NCI-H1694 treated with DMSO at 0.1 percent for 48 hours (cell line): ENCODE data around the gene C22orf23.
"Not testable (repeated sequence)": the region's sequence is repeated elsewhere in the genome, so short reads cannot be mapped to it uniquely, and the experiment has no call there.

Source experiments
- DNase-seq: peaks from one replicate; lab custom pipeline; 2025; lab: John Stamatoyannopoulos, UW

C22orf23 gene

DNA sequence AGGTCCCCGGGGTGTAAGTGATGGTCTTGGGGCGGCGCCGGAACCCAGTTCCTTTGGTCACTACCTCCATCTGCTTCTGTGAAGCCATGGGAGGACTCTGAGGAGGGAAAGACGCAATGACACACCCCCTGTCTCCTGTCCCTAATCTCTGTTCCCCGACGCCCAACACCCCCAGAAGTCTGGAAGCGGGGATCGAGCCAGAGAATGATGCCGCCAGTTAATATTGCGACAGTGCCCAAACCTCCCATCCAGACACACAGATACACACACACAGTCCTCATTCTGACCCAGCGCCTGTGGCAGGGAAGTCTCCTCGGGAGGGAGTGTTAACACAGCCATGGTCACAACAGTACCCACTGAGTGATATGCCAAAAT lies 352 bp downstream of the C22orf23 start:
- DNase-seq = no peak

DNA sequence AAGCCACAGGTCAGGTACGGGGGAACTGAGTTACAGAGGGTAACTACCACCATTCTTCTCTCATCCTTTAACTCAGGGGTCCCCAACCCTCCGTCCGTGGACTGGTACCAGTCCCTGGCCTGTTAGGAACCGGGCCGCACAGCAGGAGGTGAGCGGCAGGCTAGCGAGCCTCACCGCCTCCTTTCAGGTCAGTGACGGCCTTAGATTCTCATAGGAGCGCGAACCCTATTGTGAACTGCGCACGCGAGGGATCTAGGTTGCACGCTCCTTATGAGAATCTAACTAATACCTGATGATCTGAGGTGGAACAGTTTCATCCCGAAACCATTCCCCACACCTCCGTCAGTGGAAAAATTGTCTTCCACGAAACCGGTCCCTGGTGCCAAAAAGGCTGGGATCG lies 772 bp downstream of the C22orf23 start:
- DNase-seq = not testable (repeated sequence)

- DNase-seq = no peak
These were observed 2.1 kb downstream of the C22orf23 start for GRCh38 chr22:37951305-37951704.

GRCh38 chr22:37947142-37947795 lies 6.1 kb downstream of the C22orf23 start:
- not testable (repeated sequence) for DNase-seq

DNA sequence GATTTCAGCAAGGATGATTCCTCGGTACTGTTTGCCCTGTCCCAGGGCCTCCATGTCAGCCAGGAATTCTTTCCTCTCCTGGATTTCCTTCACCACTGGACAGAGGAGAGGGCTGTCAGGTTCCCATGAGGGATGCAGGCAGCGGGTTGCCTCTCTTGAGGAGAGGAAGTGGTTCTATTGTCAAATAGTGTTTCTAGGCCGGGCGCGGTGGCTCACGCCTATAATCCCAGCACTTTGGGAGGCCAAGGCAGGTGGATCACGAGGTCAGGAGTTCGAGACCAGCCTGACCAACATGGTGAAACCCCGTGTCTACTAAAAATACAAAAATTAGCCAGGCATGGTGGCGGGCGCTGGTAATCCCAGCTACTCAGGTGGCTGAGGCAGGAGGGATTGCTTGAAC lies 9.0 kb downstream of the C22orf23 start:
- not testable (repeated sequence) for DNase-seq

DNA sequence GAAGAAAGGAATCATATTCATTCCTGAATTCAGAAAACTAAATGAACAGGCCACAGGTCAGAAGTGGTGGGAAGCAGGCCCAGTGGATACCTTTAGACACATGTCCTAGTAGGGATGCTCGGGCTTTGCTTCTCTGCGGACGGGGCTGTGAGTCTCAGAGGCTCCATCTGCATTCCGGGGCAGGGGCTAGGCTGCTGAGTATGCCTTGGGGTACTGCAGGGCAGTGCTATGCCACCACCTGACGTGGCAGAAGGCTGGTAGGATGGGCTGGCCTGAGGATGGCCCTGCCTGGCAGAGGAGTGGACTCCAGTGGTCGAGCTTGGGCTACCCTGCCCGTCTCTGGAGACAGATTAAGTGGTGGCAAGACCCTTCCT lies 9.6 kb downstream of the C22orf23 start:
- DNase-seq = no peak

DNA sequence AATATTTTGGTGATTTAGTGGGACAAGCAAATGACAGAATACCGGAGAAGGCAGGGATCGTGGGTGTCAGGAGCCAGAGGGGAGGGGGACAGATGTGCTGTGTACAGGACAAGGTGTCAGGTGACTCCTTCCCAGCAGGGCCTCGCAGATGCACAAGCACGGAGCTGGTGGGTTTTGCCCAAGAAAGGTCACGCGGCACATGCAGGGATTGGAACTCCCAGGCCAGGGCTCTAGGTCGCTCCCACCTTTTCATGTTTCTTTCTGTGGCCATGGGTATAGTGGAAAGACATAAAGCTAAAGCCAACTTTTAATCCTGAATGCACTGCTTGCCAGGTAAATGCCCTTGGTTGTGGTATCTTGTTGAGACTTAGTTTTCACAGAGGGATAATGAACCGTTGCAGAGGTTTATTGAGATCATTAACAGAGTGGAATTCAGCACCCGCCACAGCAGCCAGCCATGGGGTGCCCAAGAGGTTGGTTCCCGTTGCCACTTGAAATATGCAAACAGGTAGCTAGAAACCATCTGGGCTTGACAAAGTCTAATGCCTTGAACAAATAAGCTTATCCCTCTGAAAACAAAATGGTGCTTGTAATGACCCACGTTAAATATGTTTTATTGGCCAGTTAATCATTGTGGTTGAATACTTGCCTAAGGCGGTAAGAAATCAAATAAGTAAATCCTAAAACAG lies 10.1 kb downstream of the C22orf23 start:
- no peak for DNase-seq

- DNase-seq = no peak
These were observed 11.3 kb downstream of the C22orf23 start for GRCh38 chr22:37942133-37942532.

DNA sequence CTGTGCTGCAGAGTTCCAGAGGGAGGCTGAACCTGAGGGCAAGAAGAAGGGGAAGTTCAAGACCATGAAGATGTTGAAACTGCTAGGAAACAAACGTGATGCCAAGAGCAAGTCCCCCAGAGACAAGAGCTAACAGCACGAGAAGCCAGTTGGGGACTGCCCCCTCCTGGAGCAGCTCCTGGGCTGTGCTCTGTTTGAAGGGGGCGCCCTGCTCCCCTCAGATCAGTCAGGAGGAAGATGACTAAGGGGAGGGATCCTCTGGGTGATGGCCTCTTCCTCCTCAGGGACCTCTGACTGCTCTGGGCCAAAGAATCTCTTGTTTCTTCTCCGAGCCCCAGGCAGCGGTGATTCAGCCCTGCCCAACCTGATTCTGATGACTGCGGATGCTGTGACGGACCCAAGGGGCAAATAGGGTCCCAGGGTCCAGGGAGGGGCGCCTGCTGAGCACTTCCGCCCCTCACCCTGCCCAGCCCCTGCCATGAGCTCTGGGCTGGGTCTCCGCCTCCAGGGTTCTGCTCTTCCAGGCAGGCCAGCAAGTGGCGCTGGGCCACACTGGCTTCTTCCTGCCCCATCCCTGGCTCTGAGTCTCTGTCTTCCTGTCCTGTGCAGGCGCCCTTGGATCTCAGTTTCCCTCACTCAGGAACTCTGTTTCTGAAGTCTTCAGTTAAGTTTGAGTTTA lies 12.6 kb downstream of the C22orf23 start:
- DNase-seq = no peak

DNA sequence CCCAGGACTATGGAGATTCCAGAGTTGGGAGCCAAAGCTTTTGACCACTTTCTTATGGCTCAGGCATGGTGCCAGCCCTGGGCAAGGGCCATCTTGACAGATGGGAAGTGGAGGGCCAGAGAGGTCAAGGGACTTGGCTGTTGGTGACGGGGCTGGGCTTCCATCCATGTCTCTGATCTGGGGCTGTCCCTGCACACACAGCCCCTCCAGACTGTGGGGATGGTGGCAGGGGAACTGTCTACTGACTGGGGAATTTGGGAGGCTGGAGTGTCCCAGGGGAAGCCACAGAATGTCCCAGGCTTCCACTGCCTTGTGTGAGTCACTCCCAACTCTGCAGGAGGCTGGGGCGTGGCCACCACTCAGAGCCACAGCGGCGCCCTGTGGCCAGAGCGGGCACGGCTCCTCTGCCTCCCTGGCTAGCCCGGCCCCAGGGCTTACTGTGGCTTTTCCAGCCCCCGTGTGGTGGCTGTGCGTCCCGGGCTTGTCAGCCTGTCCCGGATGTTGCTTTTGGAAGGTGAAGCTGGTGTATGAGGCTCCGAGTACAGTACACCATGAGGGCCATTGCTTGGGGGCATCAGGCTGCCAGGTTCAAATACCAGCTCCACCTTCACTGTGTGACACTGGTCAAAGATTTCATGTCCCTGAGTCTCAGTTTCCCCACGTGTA lies 19.6 kb downstream of the C22orf23 start:
- peak; percentile 82 for DNase-seq

GRCh38 chr22:37932821-37933578 lies 20.4 kb downstream of the C22orf23 start:
- no peak for DNase-seq

- no peak for DNase-seq
These were observed 21.0 kb downstream of the C22orf23 start for GRCh38 chr22:37932401-37932800.

- DNase-seq = no peak
These were observed 21.5 kb downstream of the C22orf23 start for GRCh38 chr22:37931893-37932389.

DNA sequence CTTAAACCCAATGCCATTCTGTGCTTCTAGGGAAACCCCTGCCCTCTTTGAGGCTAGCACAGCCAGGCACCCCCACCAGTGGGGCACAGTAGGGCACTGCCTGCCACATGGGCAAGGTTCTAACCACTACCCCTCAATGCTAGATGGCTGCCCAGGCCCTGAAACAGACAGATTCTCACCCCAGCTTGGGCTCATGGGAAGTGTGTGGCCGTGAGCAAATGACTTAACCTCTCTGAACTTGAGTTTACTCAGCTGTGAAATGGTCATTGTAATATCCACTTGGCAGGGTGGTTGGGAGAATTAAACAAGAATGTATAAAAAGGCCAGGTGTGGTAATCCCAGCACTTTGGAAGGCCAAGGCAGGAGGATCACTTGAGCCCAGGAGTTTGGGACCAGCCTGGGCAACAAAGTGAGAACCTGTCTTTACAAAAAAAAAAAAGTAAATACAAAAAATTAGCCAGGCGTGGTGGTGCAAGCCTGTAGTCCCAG lies 22.4 kb downstream of the C22orf23 start:
- no peak for DNase-seq

DNA sequence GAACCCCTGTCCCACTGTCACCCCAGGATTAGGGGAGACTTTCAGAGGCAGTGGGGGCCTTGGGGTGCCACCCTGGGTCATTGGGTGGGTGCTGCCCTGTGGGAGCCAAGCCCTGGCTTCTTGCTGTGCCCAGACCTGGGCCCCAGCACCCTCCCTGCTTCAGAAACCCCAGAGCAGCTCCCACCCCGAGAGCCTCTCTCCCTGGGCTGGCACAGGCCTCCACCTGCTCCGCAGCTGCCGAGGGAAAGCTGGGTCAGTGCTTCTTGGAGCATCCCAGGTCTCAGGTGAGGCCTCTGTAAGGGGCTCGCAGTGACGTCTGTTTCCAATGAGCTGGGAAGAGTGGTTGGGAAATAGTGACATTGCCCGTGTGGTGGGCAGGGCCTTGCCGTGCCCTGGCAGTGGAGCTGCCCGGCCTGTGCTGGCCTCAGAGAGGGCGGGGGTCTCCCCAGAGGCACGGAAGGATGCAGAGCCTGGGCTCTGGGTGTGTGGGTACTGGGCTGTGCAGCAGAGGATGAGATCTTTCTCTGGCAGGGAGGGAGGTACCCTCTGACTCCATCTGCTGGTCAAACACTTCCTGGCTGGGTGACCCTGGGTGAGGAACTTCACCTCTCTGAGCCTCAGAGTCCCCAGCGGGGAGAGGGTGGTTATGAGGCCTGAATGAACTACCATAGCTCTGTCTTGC lies 23.0 kb downstream of the C22orf23 start:
- no peak for DNase-seq

DNA sequence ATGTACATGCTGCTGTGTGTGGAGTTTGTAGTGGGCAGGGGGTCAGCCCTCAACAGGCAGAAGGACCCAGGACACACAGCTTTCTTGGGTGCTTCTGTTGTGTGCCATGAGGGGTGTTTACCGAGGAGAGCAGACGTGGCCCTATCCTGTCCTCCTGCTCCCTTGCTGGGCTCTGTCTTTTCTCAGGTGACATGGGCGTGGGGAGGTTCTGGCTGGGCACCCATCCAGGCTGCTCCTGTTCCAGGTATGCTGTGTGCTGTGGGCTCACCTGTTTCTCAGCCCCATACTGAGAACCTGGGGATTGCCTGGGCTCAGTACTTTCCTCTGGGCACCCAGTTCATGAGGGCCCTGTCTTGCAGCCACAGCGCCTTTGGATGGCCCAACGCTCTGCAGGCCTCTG lies 24.0 kb downstream of the C22orf23 start:
- DNase-seq = no peak

- no peak for DNase-seq
These were observed 25.8 kb downstream of the C22orf23 start for GRCh38 chr22:37927637-37927936.

- DNase-seq = no peak
These were observed 26.4 kb downstream of the C22orf23 start for GRCh38 chr22:37926771-37927636.

- no peak for DNase-seq
These were observed 27.0 kb downstream of the C22orf23 start for GRCh38 chr22:37926358-37926757.

GRCh38 chr22:37925767-37926166 lies 27.6 kb downstream of the C22orf23 start:
- DNase-seq = no peak
